ENCODE measurements around the gene PFDN6. TPM values are rescaled to one million over a fixed set of nuclear protein-coding genes. Genes with fewer than 3 reads are reported as not detected.

Gene PFDN6
- total RNA-seq, 2 donors from 2014 or later, result 36.5 to 77.0 TPM

DNA sequence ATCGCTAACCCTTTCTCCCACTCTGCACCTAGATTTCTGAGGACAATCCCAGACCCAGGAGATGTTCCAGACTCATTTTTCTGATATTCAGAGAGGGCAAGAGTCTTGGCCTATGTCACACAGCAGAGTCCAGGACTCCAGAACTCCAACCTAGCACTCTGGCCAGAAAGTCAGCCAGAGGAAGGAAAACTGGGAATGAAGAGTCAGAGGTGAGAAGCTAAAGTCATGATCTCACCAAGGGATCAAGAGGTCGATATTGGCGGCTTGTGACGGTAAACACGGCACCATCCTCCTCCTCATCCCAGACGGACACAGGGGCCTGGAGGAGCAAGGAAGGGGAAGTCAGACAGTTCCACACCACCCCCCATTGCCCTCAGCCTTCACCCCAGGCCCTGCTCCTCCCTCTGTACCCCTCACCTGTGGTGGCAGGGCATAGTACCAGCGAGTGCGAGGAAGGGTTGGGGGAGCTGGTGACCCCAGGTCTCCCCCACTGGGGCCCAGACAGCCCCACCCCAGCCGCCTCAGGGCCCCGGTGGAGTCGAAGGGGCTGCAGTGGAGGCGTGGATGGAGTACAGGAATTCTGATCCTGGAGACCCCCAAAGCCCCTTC lies 7.5 kb downstream of the PFDN6 start:
- intact Hi-C loops (cut with DNase I), result no loop called here
- TF ChIP-seq, protein P1, sequence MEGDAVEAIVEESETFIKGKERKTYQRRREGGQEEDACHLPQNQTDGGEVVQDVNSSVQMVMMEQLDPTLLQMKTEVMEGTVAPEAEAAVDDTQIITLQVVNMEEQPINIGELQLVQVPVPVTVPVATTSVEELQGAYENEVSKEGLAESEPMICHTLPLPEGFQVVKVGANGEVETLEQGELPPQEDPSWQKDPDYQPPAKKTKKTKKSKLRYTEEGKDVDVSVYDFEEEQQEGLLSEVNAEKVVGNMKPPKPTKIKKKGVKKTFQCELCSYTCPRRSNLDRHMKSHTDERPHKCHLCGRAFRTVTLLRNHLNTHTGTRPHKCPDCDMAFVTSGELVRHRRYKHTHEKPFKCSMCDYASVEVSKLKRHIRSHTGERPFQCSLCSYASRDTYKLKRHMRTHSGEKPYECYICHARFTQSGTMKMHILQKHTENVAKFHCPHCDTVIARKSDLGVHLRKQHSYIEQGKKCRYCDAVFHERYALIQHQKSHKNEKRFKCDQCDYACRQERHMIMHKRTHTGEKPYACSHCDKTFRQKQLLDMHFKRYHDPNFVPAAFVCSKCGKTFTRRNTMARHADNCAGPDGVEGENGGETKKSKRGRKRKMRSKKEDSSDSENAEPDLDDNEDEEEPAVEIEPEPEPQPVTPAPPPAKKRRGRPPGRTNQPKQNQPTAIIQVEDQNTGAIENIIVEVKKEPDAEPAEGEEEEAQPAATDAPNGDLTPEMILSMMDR (IDR thresholded peaks at IDR 0.05), result no peak
- peak overlapping the region; percentile 62 to 74 for H3K9ac ChIP-seq (ENCODE audit: low read depth in 2 of 2, low read length in 2 of 2)
- H3K27me3 ChIP-seq, result no peaks in the 10 kb centered on the region
- no peaks in the 10 kb centered on the region for H3K9me3 ChIP-seq
- no peaks in the 10 kb centered on the region for H3K36me3 ChIP-seq
- H3K4me1 ChIP-seq, result peaks cover 9% of the 10 kb centered on the region
- H3K4me3 ChIP-seq, result peak overlapping the region; percentile 64
- DNase-seq, result peak; percentile 20
- peak overlapping the region; percentile 98 for H3K27ac ChIP-seq

DNA sequence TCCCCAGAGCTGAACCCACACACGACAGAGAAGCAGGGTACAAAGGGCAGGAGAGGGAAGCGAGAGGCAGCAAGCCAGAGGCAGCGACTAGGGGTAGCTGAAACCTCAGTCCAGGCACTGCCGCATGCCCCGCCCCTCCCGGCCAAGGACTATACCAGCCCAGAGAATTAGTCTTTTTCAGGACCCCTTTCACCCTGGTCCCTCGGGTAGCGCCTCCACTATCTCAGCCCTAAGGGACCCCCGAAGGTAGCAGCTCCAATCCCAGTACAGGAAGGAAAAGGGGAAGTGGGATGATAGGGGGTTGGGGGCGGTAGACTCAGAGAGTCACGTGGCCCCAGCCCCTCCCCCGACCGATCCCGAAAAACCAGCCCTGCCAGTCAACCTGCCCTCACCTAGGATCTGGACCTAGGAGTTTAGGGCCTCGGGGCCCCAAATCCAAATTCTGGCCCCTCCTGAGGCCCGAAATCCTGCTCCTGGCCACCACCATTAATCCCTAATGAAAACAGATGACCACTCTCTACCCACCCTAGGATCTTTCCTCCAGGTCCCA lies 8.1 kb downstream of the PFDN6 start:
- Histone ChIP-seq H3K36me3 (no peaks in the 10 kb centered on the region), H3K27me3 (no peaks in the 10 kb centered on the region), H3K4me3 (peak overlapping the region; percentile 64), H3K4me1 (peaks cover 9% of the 10 kb centered on the region), H3K9me3 (no peaks in the 10 kb centered on the region), H3K27ac (peak overlapping the region; percentile 98), H3K9ac (ENCODE audit: low read depth in 2 of 2, low read length in 2 of 2) (peak overlapping the region; percentile 62 to 74)
- DNase-seq, result peak; percentile 75
- TF ChIP-seq, protein P1 (IDR thresholded peaks at IDR 0.05), result no peak
- intact Hi-C loops (cut with DNase I), result no loop called here

DNA sequence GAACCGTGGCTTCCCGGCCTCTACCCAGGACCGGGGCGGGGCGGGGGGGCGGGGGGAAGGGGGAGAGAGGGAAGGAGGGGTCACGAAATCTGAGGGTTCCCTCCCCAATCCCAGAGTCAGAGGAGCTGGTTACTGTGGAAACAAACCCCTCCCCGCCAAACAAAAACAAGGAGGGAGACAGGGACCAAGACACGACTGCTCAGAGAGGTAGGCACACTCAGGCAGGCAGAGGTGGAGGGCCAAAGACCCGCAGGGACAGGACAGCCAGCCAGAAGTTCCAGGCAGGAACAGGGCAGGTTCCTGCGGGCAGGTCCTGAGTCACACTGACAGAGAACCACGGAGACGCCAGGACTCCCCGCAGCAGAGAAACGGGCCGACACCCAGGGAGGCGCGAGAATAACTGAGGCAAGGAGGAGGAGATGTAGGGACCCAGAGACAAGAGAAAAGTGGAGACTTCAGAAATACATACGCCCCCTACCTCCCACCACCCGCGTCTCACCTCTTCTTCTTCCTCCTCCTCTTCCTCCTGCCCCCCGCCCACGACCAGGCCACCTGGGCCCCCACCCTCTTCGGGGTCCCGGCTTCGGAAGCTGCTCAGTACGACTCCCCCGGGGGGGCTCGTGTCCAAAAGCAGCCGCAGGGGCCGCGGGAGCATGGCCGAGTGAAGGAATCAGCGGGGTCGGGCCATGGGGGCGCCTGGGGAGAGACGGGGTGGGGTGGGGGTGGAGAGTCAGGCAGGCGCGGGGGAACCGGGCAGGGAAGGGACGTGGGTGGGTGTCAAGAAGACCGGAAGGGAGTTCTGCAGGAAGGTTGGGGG lies 8.8 kb downstream of the PFDN6 start:
- peak overlapping the region; percentile 64 for H3K4me3 ChIP-seq
- H3K27me3 ChIP-seq, result no peaks in the 10 kb centered on the region
- peak overlapping the region; percentile 98 for H3K27ac ChIP-seq
- TF ChIP-seq, protein P1 (IDR thresholded peaks at IDR 0.05), result no peak
- intact Hi-C loops (cut with DNase I), result no loop called here
- peaks cover 9% of the 10 kb centered on the region for H3K4me1 ChIP-seq
- DNase-seq, result peak; percentile 84
- H3K36me3 ChIP-seq, result no peaks in the 10 kb centered on the region
- peak overlapping the region; percentile 97 to 99 for H3K9ac ChIP-seq (ENCODE audit: low read depth in 2 of 2, low read length in 2 of 2)
- no peaks in the 10 kb centered on the region for H3K9me3 ChIP-seq

- H3K36me3 ChIP-seq, result no peaks in the 10 kb centered on the region
- DNase-seq, result peak; percentile 82
Observed at GRCh38 chr6:33298773-33299236, 9.4 kb downstream of the PFDN6 start, which contains the start of gene RGL2. RGL2 (minus strand) TSS chr6:33298942; CDS start chr6:33298610, 332 bp downstream.

More at GRCh38 chr6:33298773-33299236, 9.4 kb downstream of the PFDN6 start, which contains the start of gene RGL2:
- Histone ChIP-seq H3K9ac (ENCODE audit: low read depth in 2 of 2, low read length in 2 of 2) (peak within 1 kb of the TSS; percentile 97 to 99), H3K4me1 (peaks cover 9% of the 10 kb centered on the region), H3K27ac (peak within 1 kb of the TSS; percentile 98), H3K4me3 (peak within 1 kb of the TSS; percentile 64), H3K27me3 (no peaks in the 10 kb centered on the region), H3K9me3 (no peaks in the 10 kb centered on the region)
- intact Hi-C loops (cut with DNase I), result no loop called here
- TF ChIP-seq, protein P1 (IDR thresholded peaks at IDR 0.05), result no peak

All from colonic mucosa (tissue), 4 donors.